IMR-90 (cell line): Measurements from ENCODE around the gene TBXAS1. TPM values are rescaled to one million over a fixed set of nuclear protein-coding genes. Genes with fewer than 3 reads are reported as not detected.

Source experiments
- ATAC-seq: fragments of 200-7000 bp; cut with Tn5 transposase; 2 replicates; pipeline ENCODE4 v1.9.1; 2020; ENCODE audit warnings: low read depth, mild to moderate bottlenecking, moderate library complexity
- BruUV-seq: library from RNA; stranded (reverse); fragments of 400-500 nt; replicated peaks from 2 replicates; lab custom pipeline; 2021; lab: Mats Ljungman, UMichigan
- CTCF ChIA-PET: fragments of 300-600 bp; formaldehyde crosslinking; extraction: SDS; loops from one replicate; lab custom pipeline; 2021; ENCODE audit warnings: antibody characterized with exemption; lab: Yijun Ruan, JAX
- POLR2A ChIA-PET: fragments of 300-600 bp; sonication (Branson Sonifier 250); formaldehyde crosslinking; loops from one replicate; lab custom pipeline; 2022; ENCODE audit warnings: antibody characterized with exemption; ENCODE audit not compliant: unreplicated experiment; lab: Charles Lee
- DNase-seq: peaks from one replicate; pipeline ENCODE4 v3.0.0; 2013
- H2AFZ ChIP-seq: replicated peaks from 2 replicates; pipeline ENCODE3; 2013; ENCODE audit warnings: low read length, mild to moderate bottlenecking; ENCODE audit not compliant: poor library complexity
- H2AK5ac ChIP-seq: 2 replicates; pipeline ENCODE4 v1.6.1; 2013; ENCODE audit warnings: low read depth, low read length, inconsistent platforms
- H2AK9ac ChIP-seq: replicated peaks from 2 replicates; pipeline ENCODE3; 2013; ENCODE audit warnings: mild to moderate bottlenecking, low read depth, low read length, moderate library complexity; ENCODE audit not compliant: poor library complexity
- H2BK120ac ChIP-seq: 2 replicates; pipeline ENCODE4 v1.6.1; 2013; ENCODE audit warnings: low read depth, low read length, inconsistent platforms
- H2BK15ac ChIP-seq: 3 replicates; pipeline ENCODE4 v1.6.1; 2013; ENCODE audit warnings: low read depth, low read length, inconsistent platforms
- H2BK20ac ChIP-seq: 2 replicates; pipeline ENCODE4 v1.6.1; 2013; ENCODE audit warnings: low read depth, mild to moderate bottlenecking, inconsistent platforms, low read length, moderate library complexity
- H2BK5ac ChIP-seq: 2 replicates; pipeline ENCODE4 v1.6.1; 2013; ENCODE audit warnings: mild to moderate bottlenecking, low read depth, low read length, inconsistent platforms; ENCODE audit not compliant: poor library complexity, severe bottlenecking
- H3K14ac ChIP-seq: replicated peaks from 2 replicates; pipeline ENCODE4 v1.6.1; 2013; ENCODE audit warnings: low read depth, low read length, inconsistent platforms
- H3K18ac ChIP-seq: 2 replicates; pipeline ENCODE4 v1.6.1; 2013; ENCODE audit warnings: low read depth, low read length, control low read depth
- H3K23ac ChIP-seq: 2 replicates; pipeline ENCODE4 v1.6.1; 2013; ENCODE audit warnings: low read depth, low read length, inconsistent platforms
- H3K27ac ChIP-seq: 2 replicates; pipeline ENCODE4 v1.5.1; 2013; ENCODE audit warnings: mild to moderate bottlenecking, control low read depth, low read length; ENCODE audit not compliant: insufficient read depth
- H3K27me3 ChIP-seq: 2 replicates; pipeline ENCODE4 v1.6.1; 2013; ENCODE audit warnings: low read length; ENCODE audit not compliant: control insufficient read depth, insufficient read depth
- H3K36me3 ChIP-seq: 2 replicates; pipeline ENCODE4 v1.6.1; 2013; ENCODE audit warnings: low read length, mixed read lengths; ENCODE audit not compliant: control insufficient read depth, insufficient read depth
- H3K4ac ChIP-seq: 2 replicates; pipeline ENCODE4 v1.6.1; 2013; ENCODE audit warnings: low read depth, low read length, inconsistent platforms
- H3K4me1 ChIP-seq: 2 replicates; pipeline ENCODE4 v1.6.1; 2013; ENCODE audit warnings: low read length, mixed read lengths; ENCODE audit not compliant: control insufficient read depth, insufficient read depth
- H3K4me2 ChIP-seq: 2 replicates; pipeline ENCODE4 v1.6.1; 2013; ENCODE audit warnings: low read depth, mild to moderate bottlenecking, control low read depth, low read length, moderate library complexity
- H3K4me3 ChIP-seq: 2 replicates; pipeline ENCODE4 v1.5.1; 2013; ENCODE audit warnings: low read depth, mild to moderate bottlenecking, control low read depth, low read length, moderate library complexity; ENCODE audit not compliant: insufficient read depth
- H3K56ac ChIP-seq: 2 replicates; pipeline ENCODE4 v1.6.1; 2013; ENCODE audit warnings: low read length, inconsistent platforms; ENCODE audit not compliant: insufficient read depth; ENCODE audit errors: extremely low read depth
- H3K79me1 ChIP-seq, 2 experiments: 2 replicates each; pipeline ENCODE4 v1.6.1; 2013; ENCODE audit warnings: low read length in 2 of 2, inconsistent platforms in 1 of 2, low read depth in 1 of 2
- H3K9ac ChIP-seq: 2 replicates; pipeline ENCODE4 v1.6.1; 2013; ENCODE audit warnings: low read depth, low read length, control low read depth
- H3K9me1 ChIP-seq: 2 replicates; pipeline ENCODE4 v1.6.1; 2013; ENCODE audit warnings: low read length, inconsistent platforms; ENCODE audit not compliant: insufficient read depth
- H3K9me3 ChIP-seq: 2 replicates; pipeline ENCODE4 v1.6.1; 2013; ENCODE audit warnings: low read length; ENCODE audit not compliant: control insufficient read depth, insufficient read depth
- H4K20me1 ChIP-seq: 2 replicates; pipeline ENCODE4 v1.6.1; 2013; ENCODE audit warnings: low read length, inconsistent platforms; ENCODE audit not compliant: insufficient read depth
- H4K5ac ChIP-seq: 2 replicates; pipeline ENCODE4 v1.6.1; 2013; ENCODE audit warnings: mild to moderate bottlenecking, low read depth, low read length, control low read depth
- H4K8ac ChIP-seq, 2 experiments: 2 replicates each; pipeline ENCODE4 v1.6.1; 2013; ENCODE audit warnings: low read depth in 2 of 2, low read length in 2 of 2, control low read depth in 1 of 2, inconsistent platforms in 1 of 2
- H4K91ac ChIP-seq: 2 replicates; pipeline ENCODE4 v1.6.1; 2013; ENCODE audit warnings: low read depth, low read length, inconsistent platforms; ENCODE audit not compliant: insufficient read depth
- CEBPB ChIP-seq: IDR thresholded peaks from 2 replicates; pipeline ENCODE4 v1.6.1; 2012; ENCODE audit warnings: low read depth, low read length, improper control_type of control experiment
- MAZ ChIP-seq: IDR thresholded peaks from 2 replicates; pipeline ENCODE4 v1.6.1; 2012; ENCODE audit warnings: low read depth, mild to moderate bottlenecking, low read length, improper control_type of control experiment, moderate library complexity, borderline replicate concordance
- MXI1 ChIP-seq: IDR thresholded peaks from 2 replicates; pipeline ENCODE4 v1.6.1; 2012; ENCODE audit warnings: low read depth, mild to moderate bottlenecking, low read length, moderate library complexity, borderline replicate concordance
- WGBS, 2 experiments: methylation state at CpG; one replicate each; pipeline versions ENCODE4 v1.1.5 to v1.1.7; 2013; ENCODE audit warnings: missing lambda C conversion rate in 2 of 2; ENCODE audit not compliant: insufficient read length in 1 of 2; ENCODE audit errors: extremely low coverage in 2 of 2; 5-methylcytosine and 5-hydroxymethylcytosine counted together
- dilution Hi-C: fragments of 300-500 bp; cut with HindIII; formaldehyde crosslinking; loops from one replicate; pipeline ENCODE4 v1.14.3; 2018; ENCODE audit warnings: low sequenced_read_pairs; ENCODE audit not compliant: unreplicated experiment
- in situ Hi-C: fragments of 300-500 bp; cut with MboI; formaldehyde crosslinking; loops from 3 replicates; pipeline ENCODE4 v1.14.3; 2019; ENCODE audit warnings: low sequenced_read_pairs, inconsistent platforms, mixed read lengths
- intact Hi-C: fragments of 100-400 bp; cut with micrococcal nuclease; formaldehyde crosslinking; loops from 2 replicates; pipeline ENCODE4 v1.10.0; 2022
- polyA plus RNA-seq, 3 experiments: library from polyadenylated mRNA; depleted of rRNA; stranded (reverse); fragments of >200 nt; gene quantifications; 2 replicates each; pipeline ENCODE4 v1.2.3, GENCODE V29; 2012; ENCODE audit warnings: low replicate concordance in 1 of 3
- total RNA-seq: library from RNA; depleted of rRNA; stranded (reverse); fragments of >200 nt; gene quantifications from 2 replicates; pipeline ENCODE4 v1.2.3, GENCODE V29; 2012

Gene TBXAS1
- total and polyA plus RNA-seq, 2 of the 4 experiments (the other 2 are of a cell fraction) = 5.9 to 10.8 TPM

GRCh38 chr7:139916717-139917395 lies 87.8 kb downstream of the TBXAS1 start:
- Histone ChIP-seq H3K23ac (peak overlapping the region; percentile 53; the same call in 1 of the 2 replicates), H2AK5ac (peak overlapping the region; percentile 79), H3K4me3 (no peak overlapping the region), H3K4me1 (peaks cover 28% of the 10 kb centered on the region), H2BK120ac (peak overlapping the region; percentile 99), H3K27me3 (no peaks in the 10 kb centered on the region), H4K5ac (peak overlapping the region; percentile 62), H3K18ac (peak overlapping the region; percentile 75), H2BK5ac (peak overlapping the region; percentile 1), H2AK9ac (peak overlapping the region; percentile 65), H4K20me1 (no peaks in the 10 kb centered on the region), H2BK15ac (peak overlapping the region; percentile 55; the same call in 1 of the 3 replicates), H3K9me1 (peaks cover 31% of the 10 kb centered on the region), H3K27ac (peak overlapping the region; percentile 35; the same call in 1 of the 2 replicates), H3K4ac (peak overlapping the region; percentile 89), H3K56ac (no peak overlapping the region), H2BK20ac (peak overlapping the region; percentile 77), H3K9me3 (no peaks in the 10 kb centered on the region), H3K14ac (peak overlapping the region; percentile 78), H3K4me2 (no peak overlapping the region), H2AFZ (peak overlapping the region; percentile 68), H3K79me1 (peaks cover 0 to 16% of the 10 kb centered on the region in 2 experiments; a peak in 2 of 4 replicates), H3K9ac (no peak overlapping the region), H4K8ac (peak overlapping the region in 1 of 2 experiments; percentile 70; a peak in 3 of 4 replicates), H4K91ac (peak overlapping the region; percentile 76), H3K36me3 (peaks cover 3% of the 10 kb centered on the region; the same call in 1 of the 2 replicates)
- in situ Hi-C loops = no loop called here
- DNase-seq (no peak), ATAC-seq (no peak)
- CTCF ChIA-PET = no interaction called here
- POLR2A ChIA-PET = no interaction called here
- dilution Hi-C loops = no loop called here
- intact Hi-C loops = loop anchor here (1.0 kb wide), 1 partner anchor 42 kb away; no protein-coding TSS in a partner anchor
- 100% methylated on average over 1 of the region's 10 CpGs; no CpG with 5 or more reads in 1 of the 2 experiments for WGBS, 2 experiments
- no peak for TF ChIP-seq MAZ
- 0 out of 2 replicates have a peak, but pooled peaks have one; percentile 53 for TF ChIP-seq CEBPB
- TF ChIP-seq MXI1 = 0 out of 2 replicates have a peak, but pooled peaks have one; percentile 3
- BruUV-seq = no TSS peak
